Parathyroid adenoma (tissue), 2 donors: ENCODE results near the gene FAH.
A peak's percentile ranks its signal among the peaks of the same experiment; 100 is the strongest.

Experiments used
- H2AFZ ChIP-seq: fragments of 300-600 bp; sonication (generic); one replicate; pipeline ENCODE4 v1.7.0; 2017; ENCODE audit warnings: antibody characterized with exemption, mild to moderate bottlenecking
- H3K27ac ChIP-seq: fragments of 300-600 bp; sonication (generic); one replicate; pipeline ENCODE4 v1.7.0; 2017
- H3K27me3 ChIP-seq: fragments of 300-600 bp; sonication (generic); one replicate; pipeline ENCODE4 v1.7.0; 2017; ENCODE audit warnings: low read length; ENCODE audit not compliant: control insufficient read depth, insufficient read depth
- H3K36me3 ChIP-seq: fragments of 300-600 bp; sonication (generic); one replicate; pipeline ENCODE4 v1.7.0; 2017; ENCODE audit warnings: low read length; ENCODE audit not compliant: control insufficient read depth, insufficient read depth
- H3K4me1 ChIP-seq: fragments of 300-600 bp; sonication (generic); one replicate; pipeline ENCODE4 v1.7.0; 2017; ENCODE audit warnings: control low read depth
- H3K4me2 ChIP-seq: fragments of 300-600 bp; sonication (generic); one replicate; pipeline ENCODE4 v1.7.0; 2017; ENCODE audit warnings: low read length
- H3K4me3 ChIP-seq: fragments of 300-600 bp; sonication (generic); one replicate; pipeline ENCODE4 v1.7.0; 2017; ENCODE audit warnings: low read depth, low read length
- H3K79me2 ChIP-seq: fragments of 300-600 bp; sonication (generic); one replicate; pipeline ENCODE4 v1.7.0; 2017; ENCODE audit warnings: control low read depth
- H3K9ac ChIP-seq: fragments of 300-600 bp; sonication (generic); one replicate; pipeline ENCODE4 v1.7.0; 2017; ENCODE audit warnings: mild to moderate bottlenecking
- H3K9me3 ChIP-seq: fragments of 300-600 bp; sonication (generic); one replicate; pipeline ENCODE4 v1.7.0; 2017; ENCODE audit warnings: low read length; ENCODE audit not compliant: control insufficient read depth
- CTCF ChIP-seq: fragments of 300-600 bp; sonication (generic); IDR thresholded peaks from one replicate; pipeline ENCODE4 v1.7.0; 2017; ENCODE audit warnings: antibody characterized with exemption, mild to moderate bottlenecking
- donor health status: primary hyperparathyroidism.

FAH gene

GRCh38 chr15:80219955-80220354 is 67.2 kb downstream of the FAH start:
- no peak for TF ChIP-seq CTCF
- Histone ChIP-seq H3K4me2 (no peak overlapping the region), H3K4me1 (no peaks in the 10 kb centered on the region), H3K9me3 (no peaks in the 10 kb centered on the region), H3K27me3 (no peaks in the 10 kb centered on the region), H3K9ac (no peak overlapping the region), H3K79me2 (no peaks in the 10 kb centered on the region), H3K4me3 (no peak overlapping the region), H2AFZ (no peak overlapping the region), H3K27ac (no peak overlapping the region), H3K36me3 (no peaks in the 10 kb centered on the region)

GRCh38 chr15:80228959-80229610 is 76.3 kb downstream of the FAH start:
- Histone ChIP-seq H3K9me3 (no peaks in the 10 kb centered on the region), H3K79me2 (no peaks in the 10 kb centered on the region), H3K27me3 (no peaks in the 10 kb centered on the region), H3K4me3 (no peak overlapping the region), H2AFZ (peak overlapping the region; percentile 33), H3K27ac (peak overlapping the region; percentile 7), H3K36me3 (no peaks in the 10 kb centered on the region), H3K4me2 (peak overlapping the region; percentile 30), H3K4me1 (peaks cover 2% of the 10 kb centered on the region), H3K9ac (no peak overlapping the region)
- no peak for TF ChIP-seq CTCF

GRCh38 chr15:80231371-80231770 is 78.6 kb downstream of the FAH start:
- no peak overlapping the region for H3K9ac ChIP-seq
- peaks cover 2% of the 10 kb centered on the region for H3K4me1 ChIP-seq
- H3K27me3 ChIP-seq, result no peaks in the 10 kb centered on the region
- H3K79me2 ChIP-seq, result no peaks in the 10 kb centered on the region
- no peak overlapping the region for H2AFZ ChIP-seq
- H3K36me3 ChIP-seq, result no peaks in the 10 kb centered on the region
- H3K4me3 ChIP-seq, result no peak overlapping the region
- TF ChIP-seq CTCF, result no peak
- H3K4me2 ChIP-seq, result no peak overlapping the region
- H3K9me3 ChIP-seq, result no peaks in the 10 kb centered on the region
- H3K27ac ChIP-seq, result no peak overlapping the region

GRCh38 chr15:80233581-80233980 is 80.8 kb downstream of the FAH start:
- no peaks in the 10 kb centered on the region for H3K27me3 ChIP-seq
- no peak for TF ChIP-seq CTCF

GRCh38 chr15:80234883-80235282 is 82.1 kb downstream of the FAH start:
- Histone ChIP-seq H3K9ac (no peak overlapping the region), H3K79me2 (no peaks in the 10 kb centered on the region), H3K9me3 (no peaks in the 10 kb centered on the region), H2AFZ (no peak overlapping the region), H3K4me1 (no peaks in the 10 kb centered on the region), H3K36me3 (no peaks in the 10 kb centered on the region), H3K4me3 (no peak overlapping the region), H3K4me2 (no peak overlapping the region), H3K27ac (no peak overlapping the region), H3K27me3 (no peaks in the 10 kb centered on the region)
- TF ChIP-seq CTCF, result no peak

More at GRCh38 chr15:80233581-80233980, 80.8 kb downstream of the FAH start:
- H3K9ac ChIP-seq, result no peak overlapping the region
- no peaks in the 10 kb centered on the region for H3K36me3 ChIP-seq
- peaks cover 2% of the 10 kb centered on the region for H3K4me1 ChIP-seq
- H2AFZ ChIP-seq, result no peak overlapping the region
- no peak overlapping the region for H3K4me3 ChIP-seq
- H3K9me3 ChIP-seq, result no peaks in the 10 kb centered on the region
- H3K27ac ChIP-seq, result no peak overlapping the region
- no peaks in the 10 kb centered on the region for H3K79me2 ChIP-seq
- H3K4me2 ChIP-seq, result no peak overlapping the region
